Upper lobe of left lung (tissue), 6 donors: ENCODE results near the gene APOBEC2. TPM values are rescaled to one million over a fixed set of nuclear protein-coding genes. Genes with fewer than 3 reads are reported as not detected.

Source experiments
- ATAC-seq, 2 donors: fragments of 200-7000 bp; cut with Tn5 transposase; one replicate each; pipeline ENCODE4 v1.9.1; 2022; ENCODE audit warnings: mild to moderate bottlenecking in 2 of 2, moderate library complexity in 2 of 2; ENCODE audit not compliant: low FRiP score in 2 of 2
- DNase-seq, 2 donors: peaks; one replicate each; pipeline ENCODE4 v3.0.0-alpha.2; 2019 to 2020
- H3K27ac ChIP-seq, 4 donors: fragments of 200-600 bp; sonication (generic); one replicate each; pipeline ENCODE4 v1.5.1; 2016 to 2019
- H3K27me3 ChIP-seq, 4 donors: fragments of 200-600 bp; sonication (generic); one replicate each; pipeline ENCODE4 v1.5.1; 2017 to 2019
- H3K36me3 ChIP-seq, 4 donors: fragments of 200-600 bp; sonication (generic); one replicate each; pipeline ENCODE4 v1.5.1; 2016 to 2019
- H3K4me1 ChIP-seq, 4 donors: fragments of 200-600 bp; sonication (generic); one replicate each; pipeline ENCODE4 v1.5.1; 2018 to 2019
- H3K4me3 ChIP-seq, 4 donors: fragments of 200-600 bp; sonication (generic); one replicate each; pipeline ENCODE4 v1.5.1; 2017 to 2019; ENCODE audit warnings: mild to moderate bottlenecking in 2 of 4, moderate library complexity in 1 of 4
- H3K9me3 ChIP-seq, 4 donors: fragments of 200-600 bp; sonication (generic); one replicate each; pipeline ENCODE4 v1.5.1; 2018 to 2019
- EP300 ChIP-seq, 4 donors: sonication (generic); formaldehyde crosslinking; IDR thresholded peaks; one replicate each; pipeline ENCODE4 v1.5.1; 2017; ENCODE audit warnings: antibody characterized with exemption in 4 of 4, control low read depth in 2 of 4
- POLR2A ChIP-seq, 4 donors: fragments of 450-650 bp; IDR thresholded peaks; one replicate each; pipeline ENCODE4 v1.5.1; 2016 to 2017; ENCODE audit warnings: antibody characterized with exemption in 4 of 4, mild to moderate bottlenecking in 2 of 4
- POLR2AphosphoS5 ChIP-seq, 2 donors: sonication (generic); formaldehyde crosslinking; IDR thresholded peaks; one replicate each; pipeline ENCODE4 v1.5.1; 2017; ENCODE audit warnings: antibody characterized with exemption in 2 of 2
- WGBS, 2 donors: methylation state at CpG; one replicate each; pipeline ENCODE4 v1.1.5; 2017 to 2018; 5-methylcytosine and 5-hydroxymethylcytosine counted together
- total RNA-seq, 6 donors: library from RNA; depleted of rRNA in 4 of 6; stranded (reverse); fragments of >200 nt in 4 of 6; gene quantifications; one replicate each; pipeline versions ENCODE4 v1.1.0 to v1.2.1, GENCODE V29; 2016 to 2021
- TF ChIP-seq, protein P1 (sequence below), 6 experiments: fragments of 450-650 bp in 4 of 6; fragments of 200-600 bp in 2 of 6; sonication (generic) in 2 of 6; IDR thresholded peaks; one replicate each; pipeline ENCODE4 v1.5.1; 2016 to 2019; ENCODE audit warnings: antibody characterized with exemption in 6 of 6
- donor health status: DM: no; HTN: no; CAD: no; lungs with moderate emphysema.
- donor health status: DM: no; HTN: yes; CAD: no; lungs with severe emphysema.

APOBEC2 gene
- total RNA-seq, 6 donors from 2014 or later: not detected

DNA sequence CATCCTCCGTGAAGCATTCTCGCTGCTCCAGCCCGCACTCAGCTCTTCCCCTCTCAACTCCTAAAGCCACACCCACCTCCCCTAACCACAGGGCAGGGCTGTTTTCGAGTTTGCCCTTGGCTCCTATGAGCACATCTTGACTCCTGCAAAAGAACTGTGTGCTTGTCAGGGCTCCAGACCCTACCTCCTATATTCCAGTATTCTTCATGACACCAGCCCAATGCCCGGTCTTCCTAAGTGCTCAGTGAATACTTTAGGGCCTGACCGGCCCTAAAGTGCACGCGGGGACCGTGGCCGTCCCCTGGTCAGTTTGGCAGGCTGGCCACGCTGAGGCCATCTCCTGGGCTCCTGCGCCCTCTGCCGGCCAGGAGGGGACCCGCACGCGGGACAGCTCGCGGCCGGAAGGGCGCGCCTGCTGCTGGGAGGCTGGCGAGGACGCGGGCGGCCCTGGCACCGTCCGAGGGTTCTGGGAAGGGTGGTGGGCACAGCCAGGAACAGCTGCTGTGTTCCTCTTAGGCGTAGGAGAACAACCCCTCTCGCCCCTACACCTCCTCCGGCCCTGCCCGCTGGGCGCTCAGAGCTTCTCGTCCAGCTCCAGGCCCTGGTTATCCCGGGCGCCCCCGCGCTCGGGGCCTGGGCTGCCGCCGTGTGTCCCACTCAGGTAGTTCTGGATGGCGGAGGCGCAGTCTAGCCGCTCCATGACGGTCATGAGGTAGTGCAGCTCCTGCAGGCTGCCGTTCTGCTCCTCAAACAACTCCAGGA, 25.0 kb upstream of the APOBEC2 start:
- Histone ChIP-seq H3K36me3 (no peaks in the 10 kb centered on the region), H3K27ac (peak overlapping the region; percentile 27 to 82 (median 54)), H3K4me3 (peak overlapping the region in 3 of 4 donors; percentile 51 to 55 (median 52)), H3K4me1 (peaks cover 11 to 16% (median 13%) of the 10 kb centered on the region in 4 donors), H3K27me3 (no peaks in the 10 kb centered on the region), H3K9me3 (no peaks in the 10 kb centered on the region)
- 0 to 5% methylated on average over 6 to 29 of the region's 45 CpGs for WGBS, 2 donors
- no peak for TF ChIP-seq EP300 (IDR thresholded peaks at IDR 0.05)
- TF ChIP-seq, protein P1, sequence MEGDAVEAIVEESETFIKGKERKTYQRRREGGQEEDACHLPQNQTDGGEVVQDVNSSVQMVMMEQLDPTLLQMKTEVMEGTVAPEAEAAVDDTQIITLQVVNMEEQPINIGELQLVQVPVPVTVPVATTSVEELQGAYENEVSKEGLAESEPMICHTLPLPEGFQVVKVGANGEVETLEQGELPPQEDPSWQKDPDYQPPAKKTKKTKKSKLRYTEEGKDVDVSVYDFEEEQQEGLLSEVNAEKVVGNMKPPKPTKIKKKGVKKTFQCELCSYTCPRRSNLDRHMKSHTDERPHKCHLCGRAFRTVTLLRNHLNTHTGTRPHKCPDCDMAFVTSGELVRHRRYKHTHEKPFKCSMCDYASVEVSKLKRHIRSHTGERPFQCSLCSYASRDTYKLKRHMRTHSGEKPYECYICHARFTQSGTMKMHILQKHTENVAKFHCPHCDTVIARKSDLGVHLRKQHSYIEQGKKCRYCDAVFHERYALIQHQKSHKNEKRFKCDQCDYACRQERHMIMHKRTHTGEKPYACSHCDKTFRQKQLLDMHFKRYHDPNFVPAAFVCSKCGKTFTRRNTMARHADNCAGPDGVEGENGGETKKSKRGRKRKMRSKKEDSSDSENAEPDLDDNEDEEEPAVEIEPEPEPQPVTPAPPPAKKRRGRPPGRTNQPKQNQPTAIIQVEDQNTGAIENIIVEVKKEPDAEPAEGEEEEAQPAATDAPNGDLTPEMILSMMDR (IDR thresholded peaks at IDR 0.05): peak; percentile 98 to 100 (median 99)
- TF ChIP-seq POLR2AphosphoS5 (IDR thresholded peaks at IDR 0.05): peak; percentile 19 to 26
- peak in 1 of 4 donors; percentile 44 for TF ChIP-seq POLR2A (IDR thresholded peaks at IDR 0.05)
- peak; percentile 89 to 97 for DNase-seq
- ATAC-seq: peak; percentile 94 to 98

DNA sequence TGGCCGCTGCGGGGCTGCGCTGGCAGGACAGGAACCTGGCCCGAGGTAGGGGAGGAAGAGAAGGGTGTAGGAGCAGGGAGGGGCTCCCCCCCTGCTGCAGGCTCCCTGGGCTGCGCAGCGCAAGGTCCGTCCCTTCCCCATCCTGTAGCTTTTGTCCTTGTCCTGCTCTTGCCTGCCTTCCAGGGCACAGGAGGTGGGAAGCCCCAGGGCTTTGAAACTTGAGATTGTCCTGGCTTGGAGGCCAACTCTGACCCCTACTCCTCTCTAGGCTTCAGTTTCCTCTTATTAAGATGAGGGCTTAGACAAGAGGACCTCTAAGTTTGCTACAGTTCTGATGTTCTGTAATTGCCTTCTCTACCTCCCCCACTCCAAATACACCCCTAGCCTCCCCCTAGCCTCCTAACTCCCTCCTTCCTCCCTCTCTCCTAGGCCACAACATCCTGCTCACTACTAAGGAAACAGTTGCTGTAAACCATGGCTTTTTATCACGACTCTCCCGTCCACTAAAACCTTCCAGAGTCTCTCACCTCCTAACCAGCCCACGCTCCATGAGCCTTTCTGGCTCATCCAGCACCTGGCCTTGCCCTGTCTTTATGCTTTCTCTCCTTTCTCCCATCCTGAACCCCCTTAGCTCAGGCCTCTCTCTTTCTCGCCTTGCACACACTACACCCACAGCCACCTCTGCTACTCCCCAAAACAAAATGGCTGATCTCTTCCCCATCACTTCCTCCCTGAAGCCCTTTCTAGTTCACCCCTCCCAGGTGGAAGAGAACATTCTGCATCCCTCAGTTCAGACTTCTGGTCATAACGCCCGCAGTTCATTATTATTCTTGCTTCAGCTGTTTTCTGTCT, 24.2 kb upstream of the APOBEC2 start:
- TF ChIP-seq POLR2AphosphoS5 (IDR thresholded peaks at IDR 0.05) (no peak), POLR2A (IDR thresholded peaks at IDR 0.05) (no peak), EP300 (IDR thresholded peaks at IDR 0.05) (no peak)
- TF ChIP-seq, protein P1 (IDR thresholded peaks at IDR 0.05): no peak
- H3K9me3 ChIP-seq: no peaks in the 10 kb centered on the region
- H3K4me3 ChIP-seq: peak overlapping the region in 3 of 4 donors; percentile 51 to 55 (median 52)
- 38 to 69% methylated on average over 6 to 13 of the region's 13 CpGs for WGBS, 2 donors
- DNase-seq: no peak
- H3K27me3 ChIP-seq: no peaks in the 10 kb centered on the region
- H3K27ac ChIP-seq: peak overlapping the region; percentile 27 to 82 (median 54)
- no peaks in the 10 kb centered on the region for H3K36me3 ChIP-seq
- peaks cover 11 to 16% (median 13%) of the 10 kb centered on the region in 4 donors for H3K4me1 ChIP-seq
- peak; percentile 50 to 57 for ATAC-seq

DNA sequence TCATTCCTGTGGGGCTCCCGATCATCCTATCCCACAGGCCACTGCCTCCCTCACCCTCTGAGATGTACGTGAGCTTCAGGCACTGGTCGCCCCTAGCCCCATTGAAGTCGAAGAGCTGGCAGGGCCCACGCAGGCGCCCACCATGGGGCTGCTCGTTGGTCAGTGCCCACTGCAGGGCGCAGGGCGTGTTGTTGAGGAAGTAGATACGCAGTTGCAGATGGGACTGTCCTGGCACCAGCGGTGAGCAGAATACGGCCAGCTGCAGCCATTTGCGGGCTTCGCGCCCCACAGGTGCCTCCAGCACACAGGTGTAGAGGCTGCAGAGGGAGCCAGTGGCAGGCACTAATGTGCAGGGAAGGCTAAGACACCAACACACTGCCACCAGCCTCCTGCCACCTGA, 20.2 kb upstream of the APOBEC2 start:
- no peak overlapping the region for H3K27ac ChIP-seq
- no peaks in the 10 kb centered on the region for H3K36me3 ChIP-seq
- peaks cover 6 to 10% (median 8%) of the 10 kb centered on the region in 4 donors for H3K4me1 ChIP-seq
- no peaks in the 10 kb centered on the region for H3K27me3 ChIP-seq
- no peak overlapping the region for H3K4me3 ChIP-seq
- no peak for TF ChIP-seq POLR2A (IDR thresholded peaks at IDR 0.05)
- TF ChIP-seq POLR2AphosphoS5 (IDR thresholded peaks at IDR 0.05): no peak
- no peak for TF ChIP-seq EP300 (IDR thresholded peaks at IDR 0.05)
- TF ChIP-seq, protein P1 (IDR thresholded peaks at IDR 0.05): no peak
- WGBS, 2 donors: 95 to 96% methylated on average over 8 to 12 of the region's 15 CpGs
- DNase-seq (peak in 1 of 2 donors; percentile 70), ATAC-seq (no peak)
- H3K9me3 ChIP-seq: no peaks in the 10 kb centered on the region

DNA sequence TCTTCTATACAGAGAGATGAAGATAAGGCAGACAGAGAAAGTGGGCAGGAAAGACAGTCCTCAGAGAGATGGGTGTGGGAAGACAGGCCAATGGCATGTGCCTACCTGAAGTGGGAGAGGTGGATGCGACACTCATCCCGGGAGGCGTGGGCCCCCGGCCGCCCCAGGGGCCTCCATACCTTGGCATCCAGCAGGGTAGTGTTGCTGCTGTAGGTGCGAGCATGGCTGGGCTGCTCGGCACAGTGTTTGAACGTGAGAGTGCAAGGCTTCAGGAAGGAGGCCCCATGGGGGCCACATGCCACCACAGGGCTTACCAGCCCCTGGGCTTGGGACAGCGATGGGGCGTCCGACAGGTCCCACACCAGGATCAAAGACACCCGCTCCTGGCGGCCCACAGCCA, 19.2 kb upstream of the APOBEC2 start:
- 92 to 95% methylated on average over 8 to 13 of the region's 13 CpGs for WGBS, 2 donors

More for the DNA sequence above, 19.2 kb upstream of the APOBEC2 start:
- no peaks in the 10 kb centered on the region for H3K36me3 ChIP-seq
- H3K27me3 ChIP-seq: no peaks in the 10 kb centered on the region
- ATAC-seq (no peak), DNase-seq (peak in 1 of 2 donors; percentile 65)
- H3K9me3 ChIP-seq: no peaks in the 10 kb centered on the region
- H3K4me3 ChIP-seq: no peak overlapping the region
- H3K27ac ChIP-seq: no peak overlapping the region
- peaks cover 0 to 2% (median under 1%) of the 10 kb centered on the region in 4 donors for H3K4me1 ChIP-seq
- TF ChIP-seq, protein P1 (IDR thresholded peaks at IDR 0.05): no peak
- TF ChIP-seq POLR2A (IDR thresholded peaks at IDR 0.05): no peak
- TF ChIP-seq EP300 (IDR thresholded peaks at IDR 0.05): no peak
- TF ChIP-seq POLR2AphosphoS5 (IDR thresholded peaks at IDR 0.05): no peak
